G401.6 (cell line): Measurements from ENCODE around the gene SCAF1.
A peak's percentile ranks its signal among the peaks of the same experiment; 100 is the strongest.

Source experiments
- FAIRE-seq: peaks from 2 replicates; lab custom pipeline; 2012; peaks lifted over from hg19 to GRCh38; lab: Jason Lieb, UNC

SCAF1 gene

GRCh38 chr19:49686503-49687088, 44.6 kb downstream of the SCAF1 start:
- no peak for FAIRE-seq

GRCh38 chr19:49687150-49687549, 45.1 kb downstream of the SCAF1 start:
- FAIRE-seq, result no peak

- peak; percentile 23 for FAIRE-seq
These were observed 45.7 kb downstream of the SCAF1 start for GRCh38 chr19:49687566-49688316.

GRCh38 chr19:49688531-49689132, 46.6 kb downstream of the SCAF1 start:
- no peak for FAIRE-seq

GRCh38 chr19:49689133-49690078, 47.4 kb downstream of the SCAF1 start, which contains the start of gene ADM5:
Gene ADM5 (plus strand): TSS chr19:49689594. CDS start chr19:49689838, 244 bp downstream.
- no peak for FAIRE-seq

- no peak for FAIRE-seq
These were observed 48.2 kb downstream of the SCAF1 start for GRCh38 chr19:49690079-49690655.

- peak; percentile 98 for FAIRE-seq
These were observed 48.7 kb downstream of the SCAF1 start, which contains the start of gene CPT1C for GRCh38 chr19:49690656-49691242. Gene CPT1C (plus strand): TSS chr19:49691116. CDS start chr19:49692253, 1,137 bp downstream.

GRCh38 chr19:49691243-49692146, 49.5 kb downstream of the SCAF1 start:
- no peak for FAIRE-seq

GRCh38 chr19:49692147-49692506, 50.1 kb downstream of the SCAF1 start:
- no peak for FAIRE-seq

- FAIRE-seq, result no peak
These were observed 54.1 kb downstream of the SCAF1 start for GRCh38 chr19:49696115-49696514.

GRCh38 chr19:49696865-49697264, 54.9 kb downstream of the SCAF1 start:
- FAIRE-seq, result no peak

GRCh38 chr19:49699364-49699763, 57.4 kb downstream of the SCAF1 start:
- FAIRE-seq, result no peak

- no peak for FAIRE-seq
These were observed 58.6 kb downstream of the SCAF1 start for GRCh38 chr19:49700563-49700962.

- FAIRE-seq, result no peak
These were observed 59.3 kb downstream of the SCAF1 start for GRCh38 chr19:49701271-49701786.

GRCh38 chr19:49704888-49705642, 63.1 kb downstream of the SCAF1 start:
- FAIRE-seq, result no peak

- no peak for FAIRE-seq
These were observed 63.9 kb downstream of the SCAF1 start for GRCh38 chr19:49705919-49706318.
